SKM-1 (cell line): ENCODE measurements around the gene ANKRD6.
"Not testable (repeated sequence)": the region's sequence is repeated elsewhere in the genome, so short reads cannot be mapped to it uniquely, and the experiment has no call there.

ENCODE experiments used
- DNase-seq: peaks from one replicate; lab custom pipeline; 2025; ENCODE audit not compliant: unreplicated experiment; lab: John Stamatoyannopoulos, UW

The ANKRD6 gene

GRCh38 chr6:89591745-89592144, 158.8 kb downstream of the ANKRD6 start:
- no peak for DNase-seq

GRCh38 chr6:89596056-89596455, 163.1 kb downstream of the ANKRD6 start:
- DNase-seq, result peak; percentile 1

GRCh38 chr6:89596484-89596883, 163.5 kb downstream of the ANKRD6 start:
- DNase-seq, result no peak

- no peak for DNase-seq
Measured at GRCh38 chr6:89597372-89597771, 164.4 kb downstream of the ANKRD6 start.

GRCh38 chr6:89597988-89598387, 165.0 kb downstream of the ANKRD6 start:
- DNase-seq, result peak; percentile 18

- no peak for DNase-seq
Measured at GRCh38 chr6:89599727-89600126, 166.8 kb downstream of the ANKRD6 start.

- no peak for DNase-seq
Measured at GRCh38 chr6:89602166-89602565, 169.2 kb downstream of the ANKRD6 start.

GRCh38 chr6:89604653-89605052, 171.7 kb downstream of the ANKRD6 start:
- DNase-seq, result no peak

GRCh38 chr6:89605861-89606260, 172.9 kb downstream of the ANKRD6 start:
- no peak for DNase-seq

- peak; percentile 69 for DNase-seq
Measured at GRCh38 chr6:89610149-89610642, 177.2 kb downstream of the ANKRD6 start.

GRCh38 chr6:89611666-89612065, 178.7 kb downstream of the ANKRD6 start:
- no peak for DNase-seq

GRCh38 chr6:89612121-89612520, 179.2 kb downstream of the ANKRD6 start:
- DNase-seq, result no peak

- no peak for DNase-seq
Measured at GRCh38 chr6:89613790-89614189, 180.8 kb downstream of the ANKRD6 start.

- DNase-seq, result no peak
Measured at GRCh38 chr6:89615882-89616281, 182.9 kb downstream of the ANKRD6 start.

GRCh38 chr6:89616531-89616930, 183.6 kb downstream of the ANKRD6 start:
- no peak for DNase-seq

- DNase-seq, result no peak
Measured at GRCh38 chr6:89618026-89618425, 185.1 kb downstream of the ANKRD6 start.

GRCh38 chr6:89619567-89619966, 186.6 kb downstream of the ANKRD6 start:
- DNase-seq, result no peak

GRCh38 chr6:89623749-89624148, 190.8 kb downstream of the ANKRD6 start:
- no peak for DNase-seq

GRCh38 chr6:89630488-89630887, 197.5 kb downstream of the ANKRD6 start:
- no peak for DNase-seq

GRCh38 chr6:89636412-89636811, 203.5 kb downstream of the ANKRD6 start:
- not testable (repeated sequence) for DNase-seq

GRCh38 chr6:89637960-89638319, 205.0 kb downstream of the ANKRD6 start:
- no peak for DNase-seq

GRCh38 chr6:89638320-89639195, 205.6 kb downstream of the ANKRD6 start, which contains the start of gene LYRM2:
TSS of gene LYRM2 (minus strand) at chr6:89638747. CDS start at chr6:89638716, 31 bp downstream.
- DNase-seq, result peak; percentile 77

- no peak for DNase-seq
Measured at GRCh38 chr6:89640804-89641203, 207.9 kb downstream of the ANKRD6 start.
